Endothelial cell of umbilical vein (primary cell): ENCODE measurements around the gene L1CAM. TPM values are rescaled to one million over a fixed set of nuclear protein-coding genes. Genes with fewer than 3 reads are reported as not detected.

Experiments
- BruUV-seq: library from RNA; stranded (reverse); fragments of 400-500 nt; replicated peaks from 2 replicates; lab custom pipeline; 2021; lab: Mats Ljungman, UMichigan
- CTCF ChIA-PET: fragments of 300-600, 350-600 bp; sonication (Branson Sonifier 250); formaldehyde crosslinking; loops from one replicate; lab custom pipeline; 2021; ENCODE audit warnings: antibody characterized with exemption, inconsistent platforms; lab: Charles Lee
- POLR2A ChIA-PET: fragments of 300-600, 350-600 bp; sonication (Branson Sonifier 250); formaldehyde crosslinking; loops from one replicate; lab custom pipeline; 2021; ENCODE audit warnings: antibody characterized with exemption, inconsistent platforms; lab: Charles Lee
- DNase-seq: peaks from one replicate; pipeline ENCODE4 v3.0.0-alpha.2; 2011; ENCODE audit warnings: low read depth, low spot score
- FAIRE-seq: peaks from 2 replicates; lab custom pipeline; 2011; peaks lifted over from hg19 to GRCh38; lab: Jason Lieb, UNC
- H2AFZ ChIP-seq: 2 replicates; pipeline ENCODE4 v1.6.0; 2012; ENCODE audit warnings: low read depth, low read length, control low read depth, inconsistent platforms
- H3K27ac ChIP-seq: 2 replicates; pipeline ENCODE4 v1.5.1; 2011; ENCODE audit warnings: low read depth, mild to moderate bottlenecking, control low read depth, low read length, moderate library complexity; ENCODE audit not compliant: insufficient read depth
- H3K27me3 ChIP-seq, 2 experiments: 2 replicates each; pipeline versions ENCODE4 v1.6.0 to v1.6.1; 2011; ENCODE audit warnings: low read length in 2 of 2, mixed read lengths in 1 of 2; ENCODE audit not compliant: control insufficient read depth in 2 of 2, insufficient read depth in 2 of 2
- H3K36me3 ChIP-seq, 2 experiments: 2 replicates in 1 of 2; 3 replicates in 1 of 2; pipeline ENCODE4 v1.5.1; 2011; ENCODE audit warnings: low read length in 2 of 2, mild to moderate bottlenecking in 1 of 2, moderate library complexity in 1 of 2; ENCODE audit not compliant: control insufficient read depth in 2 of 2, insufficient read depth in 2 of 2; ENCODE audit errors: extremely low read depth in 1 of 2
- H3K4me1 ChIP-seq: 3 replicates; pipeline ENCODE4 v1.5.1; 2011; ENCODE audit warnings: mild to moderate bottlenecking, low read length; ENCODE audit not compliant: control insufficient read depth, insufficient read depth; ENCODE audit errors: extremely low read depth
- H3K4me2 ChIP-seq: 2 replicates; pipeline ENCODE4 v1.6.1; 2011; ENCODE audit warnings: low read length, control low read depth, mixed read lengths; ENCODE audit not compliant: insufficient read depth
- H3K4me3 ChIP-seq, 3 experiments: fragments of 200-600 bp in 1 of 3; sonication (generic), shearing (Covaris generic) in 1 of 3; replicated peaks in 1 of 3; 2 replicates each; pipeline ENCODE4 v1.5.1; 2011 to 2016; ENCODE audit warnings: control low read depth in 3 of 3, low read length in 3 of 3, mild to moderate bottlenecking in 2 of 3, inconsistent platforms in 1 of 3, low read depth in 1 of 3, moderate library complexity in 1 of 3; ENCODE audit not compliant: insufficient read depth in 1 of 3
- H3K79me2 ChIP-seq: 2 replicates; pipeline ENCODE4 v1.6.0; 2012; ENCODE audit warnings: low read length, inconsistent platforms; ENCODE audit not compliant: control insufficient read depth, insufficient read depth
- H3K9ac ChIP-seq: replicated peaks from 2 replicates; pipeline ENCODE3; 2011; ENCODE audit warnings: low read length, control low read depth; ENCODE audit not compliant: insufficient read depth; ENCODE audit errors: extremely low read depth
- H3K9me1 ChIP-seq: replicated peaks from 3 replicates; pipeline ENCODE4 v1.6.0; 2011; ENCODE audit warnings: mild to moderate bottlenecking, low read length; ENCODE audit not compliant: control insufficient read depth, insufficient read depth; ENCODE audit errors: extremely low read depth
- H3K9me3 ChIP-seq: replicated peaks from 2 replicates; pipeline ENCODE4 v1.5.1; 2012; ENCODE audit warnings: low read length, inconsistent platforms; ENCODE audit not compliant: control insufficient read depth, insufficient read depth
- H4K20me1 ChIP-seq: replicated peaks from 2 replicates; pipeline ENCODE3; 2011; ENCODE audit warnings: mild to moderate bottlenecking, low read length; ENCODE audit not compliant: control insufficient read depth, insufficient read depth; ENCODE audit errors: extremely low read depth
- EZH2 ChIP-seq: IDR thresholded peaks from 2 replicates; pipeline ENCODE4 v1.6.1; 2012; ENCODE audit warnings: borderline replicate concordance, low read depth, mild to moderate bottlenecking, moderate library complexity, low read length, inconsistent platforms; ENCODE audit not compliant: severe bottlenecking
- FOS ChIP-seq: IDR thresholded peaks from 2 replicates; pipeline ENCODE4 v1.6.1; 2011; ENCODE audit warnings: mild to moderate bottlenecking, low read length, moderate library complexity, borderline replicate concordance; ENCODE audit not compliant: insufficient read depth
- GATA2 ChIP-seq: IDR thresholded peaks from 2 replicates; pipeline ENCODE4 v1.7.0; 2011; ENCODE audit warnings: low read depth, mild to moderate bottlenecking, moderate library complexity, mixed read lengths, low read length; ENCODE audit not compliant: insufficient read length, insufficient read depth
- JUN ChIP-seq: IDR thresholded peaks from 2 replicates; pipeline ENCODE4 v1.6.1; 2011; ENCODE audit warnings: borderline replicate concordance, low read depth; ENCODE audit not compliant: insufficient read length, insufficient read depth
- MYC ChIP-seq: IDR thresholded peaks from one replicate; pipeline ENCODE4 v1.6.1; 2011; ENCODE audit warnings: mild to moderate bottlenecking, low read depth, low read length
- POLR2A ChIP-seq: IDR thresholded peaks from 2 replicates; pipeline ENCODE4 v1.6.1; 2012; ENCODE audit warnings: low read depth, mild to moderate bottlenecking, control low read depth, low read length
- POLR2AphosphoS5 ChIP-seq: IDR thresholded peaks from 2 replicates; pipeline ENCODE4 v1.6.1; 2012; ENCODE audit warnings: low read depth, mild to moderate bottlenecking, control low read depth, low read length, moderate library complexity; ENCODE audit not compliant: insufficient read depth
- dilution Hi-C: fragments of 300-500 bp; cut with MboI; formaldehyde crosslinking; loops from one replicate; pipeline ENCODE4 v1.15.0; 2019; ENCODE audit warnings: low sequenced_read_pairs; ENCODE audit not compliant: extremely low pct_ligation_motif_present
- intact Hi-C: fragments of 100-400 bp; cut with micrococcal nuclease; formaldehyde crosslinking; loops from one replicate; pipeline ENCODE4 v1.10.0; 2022
- polyA plus RNA-seq, 4 experiments: library from polyadenylated mRNA; depleted of rRNA in 3 of 4; stranded (reverse) in 3 of 4; unstranded in 1 of 4; fragments of >200 nt; gene quantifications; 2 replicates each; pipeline versions ENCODE4 v1.2.1 to v1.2.3, GENCODE V29; 2011 to 2012; ENCODE audit warnings: missing spikeins in 1 of 4
- total RNA-seq: library from RNA; stranded (reverse); gene quantifications from 2 replicates; pipeline ENCODE4 v1.2.3, GENCODE V29; 2021
- TF ChIP-seq, protein P1 (sequence below): IDR thresholded peaks from 2 replicates; pipeline ENCODE4 v1.6.1; 2011; ENCODE audit not compliant: insufficient read depth, insufficient read length
- TF ChIP-seq, protein P2 (sequence below), 2 donors: IDR thresholded peaks; 1 replicate in 1 of 2; 2 replicates in 1 of 2; pipeline ENCODE4 v1.5.1; 2011; ENCODE audit warnings: low read length in 2 of 2, mild to moderate bottlenecking in 2 of 2, moderate library complexity in 2 of 2, control low read depth in 1 of 2, inconsistent platforms in 1 of 2, low read depth in 1 of 2; ENCODE audit not compliant: insufficient read depth in 1 of 2; ENCODE audit errors: extremely low read depth in 1 of 2

The L1CAM gene
- total and polyA plus RNA-seq, 2 donors (not counting 3 experiments of a cell fraction or from before 2014, with no cell fraction given) = 0.01 TPM; not detected in 1

DNA sequence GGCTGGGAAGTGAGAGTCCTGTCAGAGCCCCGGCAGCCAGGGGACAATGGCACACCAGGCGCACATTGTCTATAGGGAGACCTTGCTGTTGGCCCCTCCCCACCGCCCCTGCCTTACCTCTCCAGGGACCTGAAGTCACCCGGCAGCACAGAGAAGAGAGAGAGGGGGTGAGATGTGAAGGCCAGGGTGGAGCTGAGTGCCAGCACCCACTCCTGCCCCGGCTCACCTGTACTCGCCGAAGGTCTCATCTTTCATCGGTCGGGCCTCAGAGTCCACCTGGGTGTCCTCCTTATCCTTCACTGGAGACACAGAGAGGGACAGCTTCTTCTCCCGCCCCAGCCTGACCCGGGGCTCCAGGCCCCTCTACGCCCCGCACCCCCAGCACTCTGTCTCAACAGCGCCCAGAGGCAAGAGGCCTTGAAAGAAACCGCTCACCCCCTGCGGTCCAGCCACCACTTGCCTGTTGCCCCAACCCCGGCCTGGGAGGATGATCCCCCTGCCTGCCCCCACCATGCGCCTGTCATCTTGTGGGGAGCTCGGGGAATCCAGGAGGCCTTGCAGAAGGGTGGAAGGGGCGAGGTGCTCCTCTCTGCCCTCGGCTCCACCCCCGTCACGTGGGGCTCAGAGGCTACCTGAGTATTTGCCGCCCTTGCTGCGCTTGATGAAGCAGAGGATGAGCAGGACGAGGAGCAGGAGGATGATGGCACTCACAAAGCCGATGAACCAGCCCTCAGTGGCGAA is 22.6 kb downstream of the L1CAM start:
- intact Hi-C loops = no loop called here
- Histone ChIP-seq H3K27me3 (no peaks in the 10 kb centered on the region), H3K9me3 (no peaks in the 10 kb centered on the region), H3K4me1 (no peaks in the 10 kb centered on the region), H4K20me1 (no peaks in the 10 kb centered on the region), H3K9ac (no peak overlapping the region), H3K9me1 (no peaks in the 10 kb centered on the region), H3K36me3 (no peaks in the 10 kb centered on the region), H3K4me3 (no peak overlapping the region), H3K27ac (no peak overlapping the region), H3K79me2 (no peaks in the 10 kb centered on the region), H2AFZ (no peak overlapping the region), H3K4me2 (no peak overlapping the region)
- ChIA-PET CTCF (no interaction called here), POLR2A (no interaction called here)
- BruUV-seq = no TSS peak
- FAIRE-seq (no peak), DNase-seq (no peak)
- dilution Hi-C loops = no loop called here
- no peak for TF ChIP-seq EZH2
- no peak for TF ChIP-seq MYC
- no peak for TF ChIP-seq FOS
- TF ChIP-seq GATA2 = no peak
- no peak for TF ChIP-seq POLR2A
- no peak for TF ChIP-seq POLR2AphosphoS5
- TF ChIP-seq, protein P1, sequence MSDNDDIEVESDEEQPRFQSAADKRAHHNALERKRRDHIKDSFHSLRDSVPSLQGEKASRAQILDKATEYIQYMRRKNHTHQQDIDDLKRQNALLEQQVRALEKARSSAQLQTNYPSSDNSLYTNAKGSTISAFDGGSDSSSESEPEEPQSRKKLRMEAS = no peak
- TF ChIP-seq JUN = no peak
- TF ChIP-seq, protein P2, sequence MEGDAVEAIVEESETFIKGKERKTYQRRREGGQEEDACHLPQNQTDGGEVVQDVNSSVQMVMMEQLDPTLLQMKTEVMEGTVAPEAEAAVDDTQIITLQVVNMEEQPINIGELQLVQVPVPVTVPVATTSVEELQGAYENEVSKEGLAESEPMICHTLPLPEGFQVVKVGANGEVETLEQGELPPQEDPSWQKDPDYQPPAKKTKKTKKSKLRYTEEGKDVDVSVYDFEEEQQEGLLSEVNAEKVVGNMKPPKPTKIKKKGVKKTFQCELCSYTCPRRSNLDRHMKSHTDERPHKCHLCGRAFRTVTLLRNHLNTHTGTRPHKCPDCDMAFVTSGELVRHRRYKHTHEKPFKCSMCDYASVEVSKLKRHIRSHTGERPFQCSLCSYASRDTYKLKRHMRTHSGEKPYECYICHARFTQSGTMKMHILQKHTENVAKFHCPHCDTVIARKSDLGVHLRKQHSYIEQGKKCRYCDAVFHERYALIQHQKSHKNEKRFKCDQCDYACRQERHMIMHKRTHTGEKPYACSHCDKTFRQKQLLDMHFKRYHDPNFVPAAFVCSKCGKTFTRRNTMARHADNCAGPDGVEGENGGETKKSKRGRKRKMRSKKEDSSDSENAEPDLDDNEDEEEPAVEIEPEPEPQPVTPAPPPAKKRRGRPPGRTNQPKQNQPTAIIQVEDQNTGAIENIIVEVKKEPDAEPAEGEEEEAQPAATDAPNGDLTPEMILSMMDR (IDR thresholded peaks at IDR 0.05; ENCODE audit: extremely low read depth in 1 of 2, insufficient read depth in 1 of 2, low read depth in 1 of 2, low read length in 2 of 2) = no peak
